ENCODE data around the gene CRACR2B.
A peak's percentile ranks its signal among the peaks of the same experiment; 100 is the strongest.

DNA sequence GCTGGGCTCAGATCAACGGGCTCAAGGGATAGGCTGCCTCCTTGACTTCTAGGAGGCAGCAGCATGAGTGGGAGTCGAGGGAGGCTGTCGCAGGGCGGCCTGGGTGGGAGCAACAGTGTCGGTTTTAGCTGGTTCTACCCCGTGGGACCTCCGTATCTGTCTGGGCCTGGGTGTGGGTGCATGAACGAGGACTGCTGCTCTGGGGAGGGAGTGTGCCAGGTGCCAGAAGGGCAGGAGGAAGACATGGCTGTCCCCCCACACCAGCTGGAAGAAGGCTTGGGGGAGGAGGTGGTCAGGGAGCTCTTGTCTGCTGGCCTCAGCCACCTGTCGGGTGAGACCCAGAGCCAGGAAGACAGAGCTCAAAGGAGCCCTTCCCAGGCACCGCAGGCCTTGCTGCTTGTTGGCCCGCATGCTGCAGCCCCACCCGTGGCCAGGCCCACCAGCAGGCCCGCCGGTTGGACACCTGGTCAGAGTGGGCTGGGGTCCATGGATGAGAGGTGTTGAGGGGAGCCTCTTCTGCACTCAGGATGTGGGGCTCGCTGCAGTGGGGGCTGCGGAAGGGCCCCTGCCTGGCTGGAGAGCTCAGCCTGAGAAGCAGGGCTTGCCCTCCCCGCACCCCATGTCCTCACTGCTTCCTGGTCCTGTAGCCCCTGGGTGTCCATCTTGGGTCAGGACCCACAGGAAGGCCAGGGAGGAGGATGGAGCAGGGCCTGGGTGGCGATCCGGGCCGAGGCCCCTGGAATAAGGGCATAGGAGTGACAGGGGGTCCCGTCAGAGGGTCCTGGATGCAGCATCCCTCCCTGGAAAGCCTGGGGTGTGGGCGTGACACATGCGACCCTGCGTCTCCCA, 41.3 kb upstream of the CRACR2B start:
- TF ChIP-seq POLR2AphosphoS5 (IDR thresholded peaks at IDR 0.05; ENCODE audit: low read length) (no peak), RCOR1 (conservative IDR thresholded peaks at IDR 0.05; ENCODE audit: low read depth, low read length) (no peak), JUND (IDR thresholded peaks at IDR 0.05; ENCODE audit: low read depth, low read length) (no peak), CBFB (IDR thresholded peaks at IDR 0.05; ENCODE audit: low read depth) (no peak), NFYA (IDR thresholded peaks at IDR 0.05; ENCODE audit: borderline replicate concordance, low read depth, low read length) (no peak), YY1 (IDR thresholded peaks at IDR 0.05; ENCODE audit: low read depth, low read length) (no peak), POLR2A (IDR thresholded peaks at IDR 0.05; ENCODE audit: low read depth, low read length) (0 out of 2 replicates have a peak, but pooled peaks have one; percentile 11), SUZ12 (IDR thresholded peaks at IDR 0.05; ENCODE audit: unreplicated experiment) (no peak), SMC3 (IDR thresholded peaks at IDR 0.05; ENCODE audit: borderline replicate concordance, low read length) (no peak)
- TF ChIP-seq, protein P1, sequence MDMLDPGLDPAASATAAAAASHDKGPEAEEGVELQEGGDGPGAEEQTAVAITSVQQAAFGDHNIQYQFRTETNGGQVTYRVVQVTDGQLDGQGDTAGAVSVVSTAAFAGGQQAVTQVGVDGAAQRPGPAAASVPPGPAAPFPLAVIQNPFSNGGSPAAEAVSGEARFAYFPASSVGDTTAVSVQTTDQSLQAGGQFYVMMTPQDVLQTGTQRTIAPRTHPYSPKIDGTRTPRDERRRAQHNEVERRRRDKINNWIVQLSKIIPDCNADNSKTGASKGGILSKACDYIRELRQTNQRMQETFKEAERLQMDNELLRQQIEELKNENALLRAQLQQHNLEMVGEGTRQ (IDR thresholded peaks at IDR 0.05; ENCODE audit: borderline replicate concordance, low read depth, low read length), result no peak
- TF ChIP-seq, protein P2, sequence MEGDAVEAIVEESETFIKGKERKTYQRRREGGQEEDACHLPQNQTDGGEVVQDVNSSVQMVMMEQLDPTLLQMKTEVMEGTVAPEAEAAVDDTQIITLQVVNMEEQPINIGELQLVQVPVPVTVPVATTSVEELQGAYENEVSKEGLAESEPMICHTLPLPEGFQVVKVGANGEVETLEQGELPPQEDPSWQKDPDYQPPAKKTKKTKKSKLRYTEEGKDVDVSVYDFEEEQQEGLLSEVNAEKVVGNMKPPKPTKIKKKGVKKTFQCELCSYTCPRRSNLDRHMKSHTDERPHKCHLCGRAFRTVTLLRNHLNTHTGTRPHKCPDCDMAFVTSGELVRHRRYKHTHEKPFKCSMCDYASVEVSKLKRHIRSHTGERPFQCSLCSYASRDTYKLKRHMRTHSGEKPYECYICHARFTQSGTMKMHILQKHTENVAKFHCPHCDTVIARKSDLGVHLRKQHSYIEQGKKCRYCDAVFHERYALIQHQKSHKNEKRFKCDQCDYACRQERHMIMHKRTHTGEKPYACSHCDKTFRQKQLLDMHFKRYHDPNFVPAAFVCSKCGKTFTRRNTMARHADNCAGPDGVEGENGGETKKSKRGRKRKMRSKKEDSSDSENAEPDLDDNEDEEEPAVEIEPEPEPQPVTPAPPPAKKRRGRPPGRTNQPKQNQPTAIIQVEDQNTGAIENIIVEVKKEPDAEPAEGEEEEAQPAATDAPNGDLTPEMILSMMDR (IDR thresholded peaks at IDR 0.05 in 2 of 3, conservative IDR thresholded peaks at IDR 0.05 in 1 of 3; ENCODE audit: control insufficient read depth in 2 of 3, extremely low read depth in 1 of 3, insufficient read depth in 1 of 3, low read depth in 3 of 3, low read length in 3 of 3), result no peak
